Panc1 (cell line): Measurements from ENCODE around the gene NEU2.

ENCODE experiments used
- POLR2AphosphoS5 ChIP-seq: IDR thresholded peaks from 2 replicates; pipeline ENCODE4 v1.6.1; 2012; ENCODE audit warnings: mild to moderate bottlenecking, low read depth, low read length, moderate library complexity
- TF ChIP-seq, protein P1 (sequence below): fragments of 450-650 bp; IDR thresholded peaks from 2 replicates; pipeline ENCODE4 v1.5.1; 2017; ENCODE audit warnings: mild to moderate bottlenecking

- TF ChIP-seq, protein P1, sequence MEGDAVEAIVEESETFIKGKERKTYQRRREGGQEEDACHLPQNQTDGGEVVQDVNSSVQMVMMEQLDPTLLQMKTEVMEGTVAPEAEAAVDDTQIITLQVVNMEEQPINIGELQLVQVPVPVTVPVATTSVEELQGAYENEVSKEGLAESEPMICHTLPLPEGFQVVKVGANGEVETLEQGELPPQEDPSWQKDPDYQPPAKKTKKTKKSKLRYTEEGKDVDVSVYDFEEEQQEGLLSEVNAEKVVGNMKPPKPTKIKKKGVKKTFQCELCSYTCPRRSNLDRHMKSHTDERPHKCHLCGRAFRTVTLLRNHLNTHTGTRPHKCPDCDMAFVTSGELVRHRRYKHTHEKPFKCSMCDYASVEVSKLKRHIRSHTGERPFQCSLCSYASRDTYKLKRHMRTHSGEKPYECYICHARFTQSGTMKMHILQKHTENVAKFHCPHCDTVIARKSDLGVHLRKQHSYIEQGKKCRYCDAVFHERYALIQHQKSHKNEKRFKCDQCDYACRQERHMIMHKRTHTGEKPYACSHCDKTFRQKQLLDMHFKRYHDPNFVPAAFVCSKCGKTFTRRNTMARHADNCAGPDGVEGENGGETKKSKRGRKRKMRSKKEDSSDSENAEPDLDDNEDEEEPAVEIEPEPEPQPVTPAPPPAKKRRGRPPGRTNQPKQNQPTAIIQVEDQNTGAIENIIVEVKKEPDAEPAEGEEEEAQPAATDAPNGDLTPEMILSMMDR, result no peak
- no peak for TF ChIP-seq POLR2AphosphoS5
Measured at GRCh38 chr2:233034091-233034882, 1.8 kb downstream of the NEU2 start.
